Neutrophil (primary cell): ENCODE data around the gene GBF1.
"Not testable (repeated sequence)": the region's sequence is repeated elsewhere in the genome, so short reads cannot be mapped to it uniquely, and the experiment has no call there.

Experiments used
- H3K27ac ChIP-seq: fragments of 200-600 bp; sonication (generic); 2 replicates; pipeline ENCODE4 v1.5.1; 2016; ENCODE audit warnings: mild to moderate bottlenecking, moderate library complexity
- H3K27me3 ChIP-seq: fragments of 200-600 bp; sonication (generic); 2 replicates; pipeline ENCODE4 v1.6.0; 2016; ENCODE audit warnings: mild to moderate bottlenecking
- H3K36me3 ChIP-seq: fragments of 200-600 bp; sonication (generic); 2 replicates; pipeline ENCODE4 v1.5.1; 2017
- H3K4me1 ChIP-seq, 2 experiments: fragments of 200-600 bp in 1 of 2; sonication (generic) in 1 of 2; 1 replicate in 1 of 2; 2 replicates in 1 of 2; pipeline versions ENCODE4 v1.5.1 to v1.6.1; 2013 to 2016; ENCODE audit warnings: low read depth in 1 of 2, low read length in 1 of 2, mild to moderate bottlenecking in 1 of 2, moderate library complexity in 1 of 2; ENCODE audit not compliant: control insufficient read depth in 1 of 2, insufficient read depth in 1 of 2
- H3K4me3 ChIP-seq, 2 experiments: fragments of 200-600 bp in 1 of 2; sonication (generic) in 1 of 2; 1 replicate in 1 of 2; 2 replicates in 1 of 2; pipeline ENCODE4 v1.5.1; 2013 to 2016; ENCODE audit warnings: low read depth in 1 of 2, low read length in 1 of 2, mild to moderate bottlenecking in 1 of 2, moderate library complexity in 1 of 2
- H3K9me3 ChIP-seq: fragments of 200-600 bp; sonication (generic); 2 replicates; pipeline ENCODE4 v1.5.1; 2016
- CTCF ChIP-seq: fragments of 200-600 bp; sonication (generic); IDR thresholded peaks from 2 replicates; pipeline ENCODE4 v1.5.1; 2016; ENCODE audit warnings: antibody characterized with exemption

Gene GBF1

GRCh38 chr10:102208311-102209035 is 36.9 kb upstream of the GBF1 start:
- Histone ChIP-seq H3K36me3 (no peaks in the 10 kb centered on the region), H3K9me3 (no peaks in the 10 kb centered on the region), H3K27ac (no peak overlapping the region), H3K4me1 (no peaks in the 10 kb centered on the region), H3K4me3 (no peak overlapping the region), H3K27me3 (no peaks in the 10 kb centered on the region)
- no peak for TF ChIP-seq CTCF

GRCh38 chr10:102211615-102212299 is 33.6 kb upstream of the GBF1 start:
- no peaks in the 10 kb centered on the region for H3K27me3 ChIP-seq
- no peak for TF ChIP-seq CTCF
- H3K4me1 ChIP-seq, result no peaks in the 10 kb centered on the region
- no peaks in the 10 kb centered on the region for H3K36me3 ChIP-seq
- H3K9me3 ChIP-seq, result no peaks in the 10 kb centered on the region
- H3K27ac ChIP-seq, result no peak overlapping the region
- no peak overlapping the region for H3K4me3 ChIP-seq

GRCh38 chr10:102213599-102213998 is 31.7 kb upstream of the GBF1 start:
- H3K4me1 ChIP-seq, H3K4me3 ChIP-seq, H3K36me3 ChIP-seq, H3K9me3 ChIP-seq, H3K27me3 ChIP-seq, H3K27ac ChIP-seq: not testable (repeated sequence)

- Histone ChIP-seq H3K36me3 (no peaks in the 10 kb centered on the region), H3K4me3 (no peak overlapping the region), H3K27ac (no peak overlapping the region), H3K4me1 (no peaks in the 10 kb centered on the region), H3K9me3 (no peaks in the 10 kb centered on the region), H3K27me3 (peaks cover 8% of the 10 kb centered on the region)
- no peak for TF ChIP-seq CTCF
Observed at GRCh38 chr10:102219370-102219769, 26.0 kb upstream of the GBF1 start.

GRCh38 chr10:102220612-102221011 is 24.7 kb upstream of the GBF1 start:
- H3K4me1 ChIP-seq, result peaks cover 0 to under 1% of the 10 kb centered on the region in 2 experiments
- H3K36me3 ChIP-seq, result no peaks in the 10 kb centered on the region
- no peak overlapping the region for H3K27ac ChIP-seq
- H3K27me3 ChIP-seq, result peaks cover 8% of the 10 kb centered on the region
- no peaks in the 10 kb centered on the region for H3K9me3 ChIP-seq
- no peak overlapping the region for H3K4me3 ChIP-seq
- TF ChIP-seq CTCF, result no peak

GRCh38 chr10:102222797-102223196 is 22.5 kb upstream of the GBF1 start:
- Histone ChIP-seq H3K36me3 (no peaks in the 10 kb centered on the region), H3K27ac (no peak overlapping the region), H3K27me3 (peaks cover 8% of the 10 kb centered on the region), H3K4me3 (no peak overlapping the region), H3K4me1 (peaks cover 22% of the 10 kb centered on the region in 2 experiments), H3K9me3 (no peaks in the 10 kb centered on the region)
- TF ChIP-seq CTCF, result no peak
